ENCODE measurements around the gene MED4.

Gene MED4

DNA sequence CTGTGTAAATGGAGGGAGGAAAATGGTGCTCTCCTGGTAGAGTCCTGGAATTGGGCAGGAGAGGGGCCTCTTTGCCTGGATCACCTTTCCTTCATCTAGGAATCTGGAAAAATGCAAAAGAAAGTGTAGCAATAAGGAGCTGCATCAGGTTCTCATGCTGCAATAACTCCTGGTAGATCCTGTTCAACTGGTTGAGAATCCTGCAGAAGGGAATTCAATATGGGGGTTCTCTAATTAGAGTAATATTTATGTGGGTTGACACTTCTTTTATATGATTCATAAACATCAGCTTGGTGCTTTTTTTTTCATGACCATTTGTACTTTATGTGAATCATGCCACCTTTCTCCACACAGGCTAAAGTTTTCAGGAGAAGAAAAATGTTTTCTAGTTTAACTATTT lies 66.8 kb downstream of the MED4 start:
- DNase-seq, result no peak

Data from effector CD4-positive, alpha-beta T cell (primary cell).